Measurements from ENCODE around the gene ZBTB48. TPM values are rescaled to one million over a fixed set of nuclear protein-coding genes. Genes with fewer than 3 reads are reported as not detected.
A peak's percentile ranks its signal among the peaks of the same experiment; 100 is the strongest.

ZBTB48 gene
- total and polyA plus RNA-seq, 8 donors = 22.6 to 139 (median 47.3) TPM

- no peak for TF ChIP-seq CTCF (IDR thresholded peaks at IDR 0.05)
- peak; percentile 2 for TF ChIP-seq EP300 (IDR thresholded peaks at IDR 0.05)
- TF ChIP-seq POLR2AphosphoS5 (IDR thresholded peaks at IDR 0.05) = peak; percentile 78 to 82 (median 79)
- no peak for TF ChIP-seq POLR2A (IDR thresholded peaks at IDR 0.05)
- H3K27ac ChIP-seq = peak overlapping the region; percentile 98 to 100 (median 100)
- peaks cover 40 to 46% (median 44%) of the 10 kb centered on the region in 4 donors for H3K4me1 ChIP-seq
- no peaks in the 10 kb centered on the region for H3K9me3 ChIP-seq
- H3K4me3 ChIP-seq = peak overlapping the region; percentile 77 to 98 (median 83)
- DNase-seq = peak; percentile 84 to 86
- peaks cover 1 to 7% (median 3%) of the 10 kb centered on the region in 4 donors for H3K36me3 ChIP-seq
- intact Hi-C loops (cut with DNase I; ENCODE audit: low total_unique reads) = no loop called here
- H3K27me3 ChIP-seq = no peaks in the 10 kb centered on the region
- 14 to 29% (median 19%) methylated on average over 19 of the region's 19 CpGs for WGBS, 5 donors
Measured at GRCh38 chr1:6603915-6604558, 24.2 kb downstream of the ZBTB48 start.

GRCh38 chr1:6612641-6613360, 33.0 kb downstream of the ZBTB48 start:
- Histone ChIP-seq H3K4me1 (peaks cover 18 to 60% (median 40%) of the 10 kb centered on the region in 4 donors), H3K27me3 (no peaks in the 10 kb centered on the region), H3K4me3 (peak overlapping the region; percentile 97 to 100 (median 100)), H3K27ac (peak overlapping the region; percentile 94 to 96 (median 96)), H3K9me3 (no peaks in the 10 kb centered on the region), H3K36me3 (peaks cover 0 to 13% (median 5%) of the 10 kb centered on the region in 4 donors)
- peak; percentile 62 to 78 for DNase-seq
- 0 to 1% (median 0%) methylated on average over 22 to 67 of the region's 67 CpGs for WGBS, 5 donors
- TF ChIP-seq POLR2AphosphoS5 (IDR thresholded peaks at IDR 0.05) (peak in 2 of 3 donors; percentile 12 to 42), CTCF (IDR thresholded peaks at IDR 0.05) (no peak), EP300 (IDR thresholded peaks at IDR 0.05) (no peak)
- intact Hi-C loops (cut with DNase I; ENCODE audit: low total_unique reads) = no loop called here

GRCh38 chr1:6613361-6614018, 33.7 kb downstream of the ZBTB48 start, which contains the start of gene PHF13:
PHF13 (plus strand) TSS chr1:6613731; CDS start chr1:6614067, 336 bp downstream.
- 0 to 1% (median 1%) methylated on average over 13 to 84 of the region's 84 CpGs for WGBS, 5 donors
- H3K27me3 ChIP-seq = no peaks in the 10 kb centered on the region
- no peaks in the 10 kb centered on the region for H3K9me3 ChIP-seq
- peaks cover 0 to 19% (median 12%) of the 10 kb centered on the region in 4 donors for H3K36me3 ChIP-seq
- TF ChIP-seq POLR2A (IDR thresholded peaks at IDR 0.05) (no peak), POLR2AphosphoS5 (IDR thresholded peaks at IDR 0.05) (peak; percentile 36 to 89 (median 50)), CTCF (IDR thresholded peaks at IDR 0.05) (no peak), EP300 (IDR thresholded peaks at IDR 0.05) (no peak)
- peak; percentile 100 for DNase-seq
- peak within 1 kb of the TSS; percentile 97 to 100 (median 100) for H3K4me3 ChIP-seq
- intact Hi-C loops (cut with DNase I; ENCODE audit: low total_unique reads) = no loop called here
- peaks cover 18 to 60% (median 42%) of the 10 kb centered on the region in 4 donors for H3K4me1 ChIP-seq
- H3K27ac ChIP-seq = peak within 1 kb of the TSS; percentile 94 to 96 (median 96)

Measured in stomach (tissue), 9 donors.